ENCODE measurements around the gene ZRANB3.

The ZRANB3 gene

GRCh38 chr2:135187270-135187669, 343.7 kb downstream of the ZRANB3 start:
- no peak for ATAC-seq
- TF ChIP-seq CSRNP3 (CRISPR knock-in tag; IDR thresholded peaks at IDR 0.05) (no peak), ISL1 (CRISPR knock-in tag; IDR thresholded peaks at IDR 0.05) (no peak), ZNF70 (CRISPR knock-in tag; IDR thresholded peaks at IDR 0.05) (no peak), TOX (CRISPR knock-in tag; IDR thresholded peaks at IDR 0.05; ENCODE audit: borderline replicate concordance) (no peak), ZNF565 (CRISPR knock-in tag; conservative IDR thresholded peaks at IDR 0.05; ENCODE audit: low read depth) (no peak), ZC3H10 (CRISPR knock-in tag; IDR thresholded peaks at IDR 0.05) (no peak), ZNF8 (CRISPR knock-in tag; IDR thresholded peaks at IDR 0.05) (no peak), SNAI2 (CRISPR knock-in tag; IDR thresholded peaks at IDR 0.05) (no peak), RARB (CRISPR knock-in tag; IDR thresholded peaks at IDR 0.05) (no peak), OSR1 (CRISPR knock-in tag; IDR thresholded peaks at IDR 0.05) (no peak), CSDC2 (CRISPR knock-in tag; IDR thresholded peaks at IDR 0.05) (no peak), ZFP3 (CRISPR knock-in tag; IDR thresholded peaks at IDR 0.05) (no peak), PPARA (CRISPR knock-in tag; IDR thresholded peaks at IDR 0.05; ENCODE audit: borderline replicate concordance) (no peak), ZFP30 (CRISPR knock-in tag; IDR thresholded peaks at IDR 0.05) (no peak), GLIS3 (CRISPR knock-in tag; IDR thresholded peaks at IDR 0.05) (no peak), ARNTL (CRISPR knock-in tag; IDR thresholded peaks at IDR 0.05; ENCODE audit: borderline replicate concordance, low read depth) (no peak), POU6F1 (CRISPR knock-in tag; IDR thresholded peaks at IDR 0.05; ENCODE audit: borderline replicate concordance, low read depth) (no peak)
- TF ChIP-seq, protein P1, sequence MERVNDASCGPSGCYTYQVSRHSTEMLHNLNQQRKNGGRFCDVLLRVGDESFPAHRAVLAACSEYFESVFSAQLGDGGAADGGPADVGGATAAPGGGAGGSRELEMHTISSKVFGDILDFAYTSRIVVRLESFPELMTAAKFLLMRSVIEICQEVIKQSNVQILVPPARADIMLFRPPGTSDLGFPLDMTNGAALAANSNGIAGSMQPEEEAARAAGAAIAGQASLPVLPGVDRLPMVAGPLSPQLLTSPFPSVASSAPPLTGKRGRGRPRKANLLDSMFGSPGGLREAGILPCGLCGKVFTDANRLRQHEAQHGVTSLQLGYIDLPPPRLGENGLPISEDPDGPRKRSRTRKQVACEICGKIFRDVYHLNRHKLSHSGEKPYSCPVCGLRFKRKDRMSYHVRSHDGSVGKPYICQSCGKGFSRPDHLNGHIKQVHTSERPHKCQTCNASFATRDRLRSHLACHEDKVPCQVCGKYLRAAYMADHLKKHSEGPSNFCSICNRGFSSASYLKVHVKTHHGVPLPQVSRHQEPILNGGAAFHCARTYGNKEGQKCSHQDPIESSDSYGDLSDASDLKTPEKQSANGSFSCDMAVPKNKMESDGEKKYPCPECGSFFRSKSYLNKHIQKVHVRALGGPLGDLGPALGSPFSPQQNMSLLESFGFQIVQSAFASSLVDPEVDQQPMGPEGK (CRISPR knock-in tag; IDR thresholded peaks at IDR 0.05; ENCODE audit: borderline replicate concordance) = no peak
- TF ChIP-seq, protein P2, sequence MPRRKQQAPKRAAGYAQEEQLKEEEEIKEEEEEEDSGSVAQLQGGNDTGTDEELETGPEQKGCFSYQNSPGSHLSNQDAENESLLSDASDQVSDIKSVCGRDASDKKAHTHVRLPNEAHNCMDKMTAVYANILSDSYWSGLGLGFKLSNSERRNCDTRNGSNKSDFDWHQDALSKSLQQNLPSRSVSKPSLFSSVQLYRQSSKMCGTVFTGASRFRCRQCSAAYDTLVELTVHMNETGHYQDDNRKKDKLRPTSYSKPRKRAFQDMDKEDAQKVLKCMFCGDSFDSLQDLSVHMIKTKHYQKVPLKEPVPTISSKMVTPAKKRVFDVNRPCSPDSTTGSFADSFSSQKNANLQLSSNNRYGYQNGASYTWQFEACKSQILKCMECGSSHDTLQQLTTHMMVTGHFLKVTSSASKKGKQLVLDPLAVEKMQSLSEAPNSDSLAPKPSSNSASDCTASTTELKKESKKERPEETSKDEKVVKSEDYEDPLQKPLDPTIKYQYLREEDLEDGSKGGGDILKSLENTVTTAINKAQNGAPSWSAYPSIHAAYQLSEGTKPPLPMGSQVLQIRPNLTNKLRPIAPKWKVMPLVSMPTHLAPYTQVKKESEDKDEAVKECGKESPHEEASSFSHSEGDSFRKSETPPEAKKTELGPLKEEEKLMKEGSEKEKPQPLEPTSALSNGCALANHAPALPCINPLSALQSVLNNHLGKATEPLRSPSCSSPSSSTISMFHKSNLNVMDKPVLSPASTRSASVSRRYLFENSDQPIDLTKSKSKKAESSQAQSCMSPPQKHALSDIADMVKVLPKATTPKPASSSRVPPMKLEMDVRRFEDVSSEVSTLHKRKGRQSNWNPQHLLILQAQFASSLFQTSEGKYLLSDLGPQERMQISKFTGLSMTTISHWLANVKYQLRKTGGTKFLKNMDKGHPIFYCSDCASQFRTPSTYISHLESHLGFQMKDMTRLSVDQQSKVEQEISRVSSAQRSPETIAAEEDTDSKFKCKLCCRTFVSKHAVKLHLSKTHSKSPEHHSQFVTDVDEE (CRISPR knock-in tag; IDR thresholded peaks at IDR 0.05) = no peak
- TF ChIP-seq, protein P3, sequence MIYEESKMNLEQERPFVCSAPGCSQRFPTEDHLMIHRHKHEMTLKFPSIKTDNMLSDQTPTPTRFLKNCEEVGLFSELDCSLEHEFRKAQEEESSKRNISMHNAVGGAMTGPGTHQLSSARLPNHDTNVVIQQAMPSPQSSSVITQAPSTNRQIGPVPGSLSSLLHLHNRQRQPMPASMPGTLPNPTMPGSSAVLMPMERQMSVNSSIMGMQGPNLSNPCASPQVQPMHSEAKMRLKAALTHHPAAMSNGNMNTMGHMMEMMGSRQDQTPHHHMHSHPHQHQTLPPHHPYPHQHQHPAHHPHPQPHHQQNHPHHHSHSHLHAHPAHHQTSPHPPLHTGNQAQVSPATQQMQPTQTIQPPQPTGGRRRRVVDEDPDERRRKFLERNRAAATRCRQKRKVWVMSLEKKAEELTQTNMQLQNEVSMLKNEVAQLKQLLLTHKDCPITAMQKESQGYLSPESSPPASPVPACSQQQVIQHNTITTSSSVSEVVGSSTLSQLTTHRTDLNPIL (CRISPR knock-in tag; IDR thresholded peaks at IDR 0.05; ENCODE audit: low read depth) = no peak

DNA sequence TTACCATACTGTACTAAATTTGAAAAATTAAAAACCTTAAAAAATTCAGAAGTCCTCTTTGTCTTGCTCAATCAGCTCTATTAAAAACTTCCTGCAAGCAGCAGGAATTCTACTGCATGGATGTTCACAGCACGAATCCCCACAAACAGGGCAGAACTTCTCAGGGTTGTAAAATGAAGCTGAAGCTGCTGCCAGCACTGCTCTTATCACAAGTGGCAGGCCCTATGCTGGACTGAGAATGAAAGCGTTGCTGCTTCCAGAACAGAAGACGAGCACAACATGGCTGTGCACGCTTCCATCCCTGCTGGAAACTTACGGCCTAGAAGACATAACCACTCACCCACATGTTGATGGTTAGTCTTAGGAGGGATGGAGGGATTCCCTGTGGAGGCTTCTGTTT, 345.0 kb downstream of the ZRANB3 start:
- no peak for ATAC-seq
- TF ChIP-seq RARB (CRISPR knock-in tag; IDR thresholded peaks at IDR 0.05) (no peak), CSRNP3 (CRISPR knock-in tag; IDR thresholded peaks at IDR 0.05) (no peak), POU6F1 (CRISPR knock-in tag; IDR thresholded peaks at IDR 0.05; ENCODE audit: borderline replicate concordance, low read depth) (no peak), OSR1 (CRISPR knock-in tag; IDR thresholded peaks at IDR 0.05) (no peak), ZFP3 (CRISPR knock-in tag; IDR thresholded peaks at IDR 0.05) (no peak), TOX (CRISPR knock-in tag; IDR thresholded peaks at IDR 0.05; ENCODE audit: borderline replicate concordance) (no peak)

Measured in SK-N-SH treated with all-trans-retinoic acid at 6 μM for 48 hours (cell line).